SU-DHL-6 (cell line): ENCODE data around the gene PHOSPHO2.

Experiments
- H2AFZ ChIP-seq: fragments of 200-600 bp; sonication (generic); 2 replicates; pipeline ENCODE4 v1.6.1; 2014; ENCODE audit warnings: low read depth, mild to moderate bottlenecking, moderate library complexity, mixed read lengths, antibody characterized with exemption, low read length; ENCODE audit not compliant: severe bottlenecking
- H3F3A ChIP-seq: fragments of 200-600 bp; shearing (Covaris generic); 2 replicates; pipeline ENCODE4 v1.6.0; 2016; ENCODE audit warnings: antibody characterized with exemption, mild to moderate bottlenecking; ENCODE audit not compliant: insufficient read depth
- H3K27ac ChIP-seq: fragments of 200-600 bp; sonication (generic); 2 replicates; pipeline ENCODE4 v1.5.1; 2016; ENCODE audit warnings: low read depth, mild to moderate bottlenecking, low read length, moderate library complexity, mixed read lengths
- H3K27me3 ChIP-seq: fragments of 200-600 bp; sonication (generic), shearing (Covaris generic); 2 replicates; pipeline ENCODE4 v1.6.0; 2014; ENCODE audit warnings: mild to moderate bottlenecking, low read length
- H3K36me3 ChIP-seq: fragments of 200-600 bp; sonication (generic); 2 replicates; pipeline ENCODE4 v1.6.1; 2014; ENCODE audit warnings: mild to moderate bottlenecking, low read length, mixed read lengths
- H3K4me2 ChIP-seq: fragments of 300-600, 200-600 bp; shearing (Covaris generic), sonication (generic); 2 replicates; pipeline ENCODE4 v1.6.0; 2014; ENCODE audit warnings: low read length, low read depth, mild to moderate bottlenecking; ENCODE audit not compliant: poor library complexity, severe bottlenecking
- H3K4me3 ChIP-seq: fragments of 200-600 bp; sonication (generic); 2 replicates; pipeline ENCODE4 v1.5.1; 2014; ENCODE audit warnings: antibody characterized with exemption, low read length, mild to moderate bottlenecking, mixed read lengths; ENCODE audit not compliant: insufficient read depth, poor library complexity, severe bottlenecking
- H3K79me2 ChIP-seq: fragments of 200-600 bp; sonication (generic); 2 replicates; pipeline ENCODE4 v1.6.1; 2014; ENCODE audit warnings: mild to moderate bottlenecking, low read length, moderate library complexity; ENCODE audit not compliant: insufficient read depth
- H3K9ac ChIP-seq: fragments of 200-600 bp; sonication (generic); 2 replicates; pipeline ENCODE4 v1.7.0; 2014; ENCODE audit warnings: mild to moderate bottlenecking, low read length
- H3K9me2 ChIP-seq: fragments of 200-600 bp; sonication (generic); replicated peaks from 2 replicates; pipeline ENCODE4 v1.6.1; 2014; ENCODE audit warnings: low read length; ENCODE audit not compliant: insufficient read depth
- H3K9me3 ChIP-seq: fragments of 200-600 bp; sonication (generic); 2 replicates; pipeline ENCODE4 v1.6.1; 2014; ENCODE audit warnings: low read length, mixed read lengths; ENCODE audit not compliant: insufficient read depth
- H4K20me1 ChIP-seq: fragments of 200-600 bp; sonication (generic); 2 replicates; pipeline ENCODE4 v1.6.1; 2014; ENCODE audit warnings: low read depth, mild to moderate bottlenecking, antibody characterized with exemption, low read length, moderate library complexity, mixed read lengths
- CTCF ChIP-seq: fragments of 200-600 bp; sonication (generic); IDR thresholded peaks from one replicate; pipeline ENCODE4 v1.5.1; 2017; ENCODE audit warnings: antibody characterized with exemption, mild to moderate bottlenecking, low read length, moderate library complexity; ENCODE audit not compliant: insufficient read depth, poor library complexity, severe bottlenecking
- EZH2phosphoT487 ChIP-seq: fragments of 200-600 bp; sonication (generic), shearing (Covaris generic); conservative IDR thresholded peaks from 2 replicates; pipeline ENCODE4 v1.6.1; 2018; ENCODE audit warnings: mild to moderate bottlenecking, antibody characterized with exemption, low read length, moderate library complexity, mixed read lengths

PHOSPHO2 gene

GRCh38 chr2:169735623-169736022 is 41.4 kb downstream of the PHOSPHO2 start:
- H3K36me3 ChIP-seq, result no peaks in the 10 kb centered on the region
- no peak overlapping the region for H3K4me3 ChIP-seq
- no peak overlapping the region for H2AFZ ChIP-seq
- H4K20me1 ChIP-seq, result no peaks in the 10 kb centered on the region
- no peaks in the 10 kb centered on the region for H3K27me3 ChIP-seq
- TF ChIP-seq EZH2phosphoT487, result no peak
- no peak for TF ChIP-seq CTCF
- peaks cover 24% of the 10 kb centered on the region for H3F3A ChIP-seq
- peak overlapping the region; percentile 65 for H3K4me2 ChIP-seq
- H3K9me2 ChIP-seq, result no peaks in the 10 kb centered on the region
- H3K9me3 ChIP-seq, result no peaks in the 10 kb centered on the region
- H3K9ac ChIP-seq, result no peak overlapping the region
- peaks cover 38% of the 10 kb centered on the region for H3K79me2 ChIP-seq
- H3K27ac ChIP-seq, result no peak overlapping the region

- H3K36me3 ChIP-seq, result peaks cover 4% of the 10 kb centered on the region; the same call in 1 of the 2 replicates
- no peak overlapping the region for H3K4me3 ChIP-seq
- peak overlapping the region; percentile 65 for H3K4me2 ChIP-seq
- TF ChIP-seq EZH2phosphoT487 (no peak), CTCF (no peak)
- no peaks in the 10 kb centered on the region for H3K27me3 ChIP-seq
- H3K27ac ChIP-seq, result no peak overlapping the region
- no peaks in the 10 kb centered on the region for H4K20me1 ChIP-seq
- H3K9ac ChIP-seq, result no peak overlapping the region
- no peaks in the 10 kb centered on the region for H3K9me2 ChIP-seq
- H3F3A ChIP-seq, result peaks cover 16% of the 10 kb centered on the region
- no peak overlapping the region for H2AFZ ChIP-seq
- no peaks in the 10 kb centered on the region for H3K9me3 ChIP-seq
- H3K79me2 ChIP-seq, result peaks cover 38% of the 10 kb centered on the region
These were observed 42.6 kb downstream of the PHOSPHO2 start for GRCh38 chr2:169736902-169737301.

- no peak overlapping the region for H3K9ac ChIP-seq
- H3K9me2 ChIP-seq, result no peaks in the 10 kb centered on the region
- no peak overlapping the region for H3K4me2 ChIP-seq
- peaks cover 5% of the 10 kb centered on the region; the same call in 1 of the 2 replicates for H3F3A ChIP-seq
- H3K27ac ChIP-seq, result no peak overlapping the region
- H3K79me2 ChIP-seq, result peaks cover 38% of the 10 kb centered on the region
- H3K9me3 ChIP-seq, result no peaks in the 10 kb centered on the region
- no peaks in the 10 kb centered on the region for H3K27me3 ChIP-seq
- H3K4me3 ChIP-seq, result no peak overlapping the region
- H3K36me3 ChIP-seq, result peaks cover 7% of the 10 kb centered on the region; the same call in 1 of the 2 replicates
- TF ChIP-seq EZH2phosphoT487, result no peak
- TF ChIP-seq CTCF, result no peak
- H4K20me1 ChIP-seq, result no peaks in the 10 kb centered on the region
- no peak overlapping the region for H2AFZ ChIP-seq
These were observed 44.4 kb downstream of the PHOSPHO2 start for GRCh38 chr2:169738566-169739229.
